Natural killer cell (primary cell): ENCODE measurements around the gene TRAF3IP1. TPM values are rescaled to one million over a fixed set of nuclear protein-coding genes. Genes with fewer than 3 reads are reported as not detected.

Experiments used
- ATAC-seq, 3 donors: fragments of 150-1000 bp in 2 of 3; fragments of 200-7000 bp in 1 of 3; cut with Tn5 transposase; 1 replicate in 1 of 3; 2 replicates in 2 of 3; pipeline ENCODE4 v1.10.0; 2021; ENCODE audit warnings: mild to moderate bottlenecking in 2 of 3, moderate library complexity in 2 of 3
- DNase-seq, 2 donors: peaks; one replicate each; pipeline versions ENCODE4 v3.0.0 to v3.0.0-alpha.2; 2013 to 2021; ENCODE audit warnings: mixed read lengths in 1 of 2
- H3K27ac ChIP-seq: one replicate; pipeline ENCODE4 v1.5.1; 2013; ENCODE audit warnings: mild to moderate bottlenecking, low read length
- H3K27me3 ChIP-seq: one replicate; pipeline ENCODE4 v1.6.1; 2013; ENCODE audit warnings: low read length; ENCODE audit not compliant: control insufficient read depth, insufficient read depth
- H3K36me3 ChIP-seq: one replicate; pipeline ENCODE4 v1.6.1; 2013; ENCODE audit warnings: low read length; ENCODE audit not compliant: control insufficient read depth, insufficient read depth
- H3K4me1 ChIP-seq: one replicate; pipeline ENCODE4 v1.6.1; 2013; ENCODE audit warnings: low read length; ENCODE audit not compliant: control insufficient read depth, insufficient read depth
- H3K4me3 ChIP-seq: one replicate; pipeline ENCODE4 v1.5.1; 2013; ENCODE audit warnings: low read length
- H3K9me3 ChIP-seq: one replicate; pipeline ENCODE4 v1.6.1; 2013; ENCODE audit warnings: low read length; ENCODE audit not compliant: control insufficient read depth, insufficient read depth
- H3K27ac Mint-ChIP-seq, 2 donors: one replicate each; pipeline ENCODE4 v1.8.0; 2022; ENCODE audit warnings: mild to moderate bottlenecking in 2 of 2, mixed read lengths in 2 of 2, moderate library complexity in 1 of 2
- H3K27me3 Mint-ChIP-seq, 2 donors: one replicate each; pipeline ENCODE4 v1.8.0; 2022; ENCODE audit warnings: low read depth in 2 of 2, mixed read lengths in 2 of 2
- H3K36me3 Mint-ChIP-seq: one replicate; pipeline ENCODE4 v1.8.0; 2022; ENCODE audit warnings: mixed read lengths
- H3K4me1 Mint-ChIP-seq, 2 donors: one replicate each; pipeline ENCODE4 v1.8.0; 2022; ENCODE audit warnings: mixed read lengths in 2 of 2
- H3K4me3 Mint-ChIP-seq: one replicate; pipeline ENCODE4 v1.8.0; 2022; ENCODE audit warnings: mild to moderate bottlenecking, moderate library complexity, mixed read lengths
- H3K9me3 Mint-ChIP-seq, 2 donors: one replicate each; pipeline ENCODE4 v1.8.0; 2022; ENCODE audit warnings: mixed read lengths in 2 of 2
- CTCF ChIP-seq: fragments of 200-600 bp; IDR thresholded peaks from one replicate; pipeline ENCODE4 v1.8.0; 2022; ENCODE audit warnings: antibody characterized with exemption
- WGBS: methylation state at CpG from one replicate; pipeline ENCODE4 v1.1.7; 2013; ENCODE audit warnings: missing lambda C conversion rate; ENCODE audit not compliant: insufficient coverage; 5-methylcytosine and 5-hydroxymethylcytosine counted together
- intact Hi-C: fragments of 100-400 bp; cut with micrococcal nuclease; formaldehyde crosslinking; loops from one replicate; pipeline ENCODE4 v1.14.2; 2022
- total RNA-seq, 4 donors: library from RNA; stranded (reverse); fragments of 120-200 nt in 1 of 4; gene quantifications; one replicate each; pipeline versions ENCODE4 v1.2.3 to v1.2.4, GENCODE V29; 2013 to 2022

The TRAF3IP1 gene
- total RNA-seq, 3 donors from 2014 or later (not counting 1 experiment from before 2014, with no cell fraction given), result 9.7 to 11.9 (median 11.3) TPM

DNA sequence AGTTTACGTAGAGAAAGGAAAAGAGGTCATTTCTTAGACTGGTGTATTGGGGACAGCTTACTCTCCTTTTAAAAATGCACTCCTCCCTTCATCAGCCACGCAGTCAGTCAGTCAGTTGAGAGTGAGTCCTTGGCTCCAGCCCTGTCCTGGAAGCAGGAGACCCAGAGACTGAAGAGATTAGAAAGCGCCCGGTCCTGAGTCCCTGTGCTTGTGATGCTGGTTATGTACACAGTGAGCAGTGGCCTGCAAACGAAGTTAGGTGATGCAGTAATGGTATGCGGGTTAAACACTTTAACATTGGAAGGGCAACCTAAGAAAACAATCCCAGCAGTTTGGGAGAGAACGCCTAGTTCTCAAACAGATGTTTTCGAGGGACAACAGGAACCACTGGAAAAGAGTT lies 100.1 kb downstream of the TRAF3IP1 start:
- no peaks in the 10 kb centered on the region for H3K36me3 ChIP-seq
- Mint-ChIP-seq H3K27ac (no peak overlapping the region), H3K9me3 (no peaks in the 10 kb centered on the region), H3K36me3 (no peaks in the 10 kb centered on the region), H3K4me1 (peaks cover 0 to 8% of the 10 kb centered on the region in 2 donors), H3K27me3 (no peaks in the 10 kb centered on the region), H3K4me3 (no peak overlapping the region)
- H3K4me3 ChIP-seq, result no peak overlapping the region
- no peaks in the 10 kb centered on the region for H3K27me3 ChIP-seq
- no peak for TF ChIP-seq CTCF
- intact Hi-C loops, result no loop called here
- 94% methylated on average over 6 of the region's 8 CpGs for WGBS
- DNase-seq (no peak), ATAC-seq (no peak)
- H3K4me1 ChIP-seq, result peaks cover under 1% of the 10 kb centered on the region
- H3K9me3 ChIP-seq, result no peaks in the 10 kb centered on the region
- no peak overlapping the region for H3K27ac ChIP-seq

- intact Hi-C loops, result no loop called here
- no peak overlapping the region for H3K27ac Mint-ChIP-seq
- peaks cover 2 to 13% of the 10 kb centered on the region in 2 donors for H3K4me1 Mint-ChIP-seq
- Histone ChIP-seq H3K4me1 (peaks cover 6% of the 10 kb centered on the region), H3K27me3 (no peaks in the 10 kb centered on the region), H3K36me3 (no peaks in the 10 kb centered on the region), H3K9me3 (no peaks in the 10 kb centered on the region), H3K4me3 (no peak overlapping the region), H3K27ac (no peak overlapping the region)
- no peaks in the 10 kb centered on the region for H3K27me3 Mint-ChIP-seq
- no peak for ATAC-seq
- TF ChIP-seq CTCF, result no peak
- H3K36me3 Mint-ChIP-seq, result no peaks in the 10 kb centered on the region
- H3K9me3 Mint-ChIP-seq, result no peaks in the 10 kb centered on the region
- 90% methylated on average over 15 of the region's 16 CpGs for WGBS
- no peak for DNase-seq
- no peak overlapping the region for H3K4me3 Mint-ChIP-seq
Observed at GRCh38 chr2:238420878-238421694, 100.8 kb downstream of the TRAF3IP1 start.

GRCh38 chr2:238421695-238422035 lies 101.3 kb downstream of the TRAF3IP1 start:
- Mint-ChIP-seq H3K27ac (no peak overlapping the region), H3K36me3 (no peaks in the 10 kb centered on the region), H3K9me3 (no peaks in the 10 kb centered on the region), H3K4me1 (peaks cover 6 to 17% of the 10 kb centered on the region in 2 donors), H3K27me3 (no peaks in the 10 kb centered on the region), H3K4me3 (no peak overlapping the region)
- no peak overlapping the region for H3K4me3 ChIP-seq
- no peak for TF ChIP-seq CTCF
- intact Hi-C loops, result no loop called here
- DNase-seq (no peak), ATAC-seq (no peak)
- no peaks in the 10 kb centered on the region for H3K36me3 ChIP-seq
- no peaks in the 10 kb centered on the region for H3K27me3 ChIP-seq
- H3K4me1 ChIP-seq, result peaks cover 9% of the 10 kb centered on the region
- no peak overlapping the region for H3K27ac ChIP-seq
- no peaks in the 10 kb centered on the region for H3K9me3 ChIP-seq
- 87% methylated on average over 18 of the region's 18 CpGs for WGBS

- H3K27ac ChIP-seq, result no peak overlapping the region
- H3K4me3 Mint-ChIP-seq, result no peak overlapping the region
- peaks cover 6 to 17% of the 10 kb centered on the region in 2 donors for H3K4me1 Mint-ChIP-seq
- H3K27me3 Mint-ChIP-seq, result no peaks in the 10 kb centered on the region
- intact Hi-C loops, result no loop called here
- H3K36me3 Mint-ChIP-seq, result no peaks in the 10 kb centered on the region
- H3K27me3 ChIP-seq, result no peaks in the 10 kb centered on the region
- 97% methylated on average over 10 of the region's 10 CpGs for WGBS
- peaks cover 11% of the 10 kb centered on the region for H3K4me1 ChIP-seq
- no peak overlapping the region for H3K27ac Mint-ChIP-seq
- TF ChIP-seq CTCF, result no peak
- no peak overlapping the region for H3K4me3 ChIP-seq
- H3K9me3 ChIP-seq, result no peaks in the 10 kb centered on the region
- no peak for DNase-seq
- H3K9me3 Mint-ChIP-seq, result no peaks in the 10 kb centered on the region
- no peaks in the 10 kb centered on the region for H3K36me3 ChIP-seq
- no peak for ATAC-seq
Observed at GRCh38 chr2:238422285-238422684, 102.0 kb downstream of the TRAF3IP1 start.
